SK-N-SH (cell line): Measurements from ENCODE around the gene KRT16. TPM values are rescaled to one million over a fixed set of nuclear protein-coding genes. Genes with fewer than 3 reads are reported as not detected.

Source experiments
- CTCF ChIA-PET: fragments of 300-600, 350-600 bp; formaldehyde crosslinking; extraction: SDS; loops from one replicate; lab custom pipeline; 2021; lab: Yijun Ruan, JAX
- POLR2A ChIA-PET: fragments of 350-600 bp; sonication (Branson Sonifier 250); formaldehyde crosslinking; extraction: SDS; loops from one replicate; lab custom pipeline; 2020; ENCODE audit warnings: antibody characterized with exemption, inconsistent platforms; lab: Yijun Ruan, JAX
- DNase-seq: peaks from one replicate; pipeline ENCODE4 v3.0.0; 2012
- H2AFZ ChIP-seq: fragments of 200-600 bp; sonication (generic); 2 replicates; pipeline ENCODE4 v1.8.1; 2016; ENCODE audit warnings: antibody characterized with exemption, mild to moderate bottlenecking, low read depth
- H3F3A ChIP-seq: fragments of 200-600 bp; sonication (generic); replicated peaks from 2 replicates; pipeline ENCODE3; 2016; ENCODE audit warnings: antibody characterized with exemption, mild to moderate bottlenecking; ENCODE audit not compliant: insufficient read depth
- H3K27ac ChIP-seq, 2 experiments: fragments of 200-500 bp in 1 of 2; fragments of 200-600 bp in 1 of 2; sonication (Bioruptor generic) in 1 of 2; sonication (generic), shearing (Covaris generic) in 1 of 2; 2 replicates each; pipeline versions ENCODE4 v1.5.1 to v1.6.1; 2014 to 2016; ENCODE audit warnings: low read depth in 2 of 2, inconsistent platforms in 1 of 2, low read length in 1 of 2, mild to moderate bottlenecking in 1 of 2, mixed read lengths in 1 of 2
- H3K27me3 ChIP-seq: fragments of 200-600 bp; sonication (generic), shearing (Covaris generic); 2 replicates; pipeline ENCODE4 v1.6.1; 2016; ENCODE audit warnings: mixed run types; ENCODE audit not compliant: insufficient read depth
- H3K36me3 ChIP-seq, 2 experiments: fragments of 200-500 bp in 1 of 2; fragments of 200-600 bp in 1 of 2; sonication (Bioruptor generic) in 1 of 2; sonication (generic) in 1 of 2; replicated peaks in 1 of 2; 2 replicates each; pipeline versions ENCODE3 to v1.5.1; 2014 to 2016; ENCODE audit warnings: low read length in 1 of 2, mild to moderate bottlenecking in 1 of 2; ENCODE audit not compliant: insufficient read depth in 2 of 2, control insufficient read depth in 1 of 2
- H3K4me1 ChIP-seq, 2 experiments: fragments of 200-500 bp in 1 of 2; fragments of 200-600 bp in 1 of 2; sonication (Bioruptor generic) in 1 of 2; sonication (generic), shearing (Covaris generic) in 1 of 2; 2 replicates each; pipeline versions ENCODE4 v1.5.1 to v1.6.1; 2014 to 2016; ENCODE audit warnings: low read depth in 1 of 2, low read length in 1 of 2, mixed run types in 1 of 2; ENCODE audit not compliant: insufficient read depth in 2 of 2, control insufficient read depth in 1 of 2
- H3K4me2 ChIP-seq: fragments of 200-600 bp; sonication (generic), shearing (Covaris generic); 2 replicates; pipeline ENCODE4 v1.6.1; 2017; ENCODE audit warnings: mixed run types
- H3K4me3 ChIP-seq, 2 experiments: fragments of 200-500 bp in 1 of 2; fragments of 200-600 bp in 1 of 2; sonication (Bioruptor generic) in 1 of 2; sonication (generic), shearing (Covaris generic) in 1 of 2; 2 replicates each; pipeline versions ENCODE4 v1.5.1 to v1.8.1; 2014 to 2016; ENCODE audit warnings: low read depth in 2 of 2, inconsistent platforms in 1 of 2, low read length in 1 of 2, mild to moderate bottlenecking in 1 of 2, mixed read lengths in 1 of 2, moderate library complexity in 1 of 2
- H3K79me2 ChIP-seq: fragments of 200-600 bp; sonication (generic); 2 replicates; pipeline ENCODE4 v1.8.1; 2017; ENCODE audit warnings: mild to moderate bottlenecking; ENCODE audit not compliant: insufficient read depth
- H3K9ac ChIP-seq: fragments of 200-600 bp; sonication (generic); 2 replicates; pipeline ENCODE4 v1.6.1; 2017; ENCODE audit warnings: mixed run types
- H3K9me2 ChIP-seq: fragments of 200-600 bp; sonication (generic); 2 replicates; pipeline ENCODE4 v1.6.1; 2017; ENCODE audit warnings: mixed run types
- H3K9me3 ChIP-seq: fragments of 200-600 bp; sonication (generic); 2 replicates; pipeline ENCODE4 v1.6.1; 2017; ENCODE audit warnings: mixed run types, mild to moderate bottlenecking, moderate library complexity
- H4K20me1 ChIP-seq: fragments of 200-600 bp; sonication (generic); 2 replicates; pipeline ENCODE4 v1.6.1; 2017; ENCODE audit warnings: mild to moderate bottlenecking, mixed run types; ENCODE audit not compliant: insufficient read depth
- CHD2 ChIP-seq: fragments of 150-350 bp; IDR thresholded peaks from 2 replicates; pipeline ENCODE4 v1.6.1; 2018; ENCODE audit warnings: low read length; ENCODE audit not compliant: partially characterized antibody
- EZH2phosphoT487 ChIP-seq: fragments of 200-600 bp; sonication (generic); IDR thresholded peaks from 2 replicates; pipeline ENCODE4 v1.6.1; 2017; ENCODE audit warnings: low read depth, mixed run types, mild to moderate bottlenecking, antibody characterized with exemption, moderate library complexity, borderline replicate concordance
- FOSL2 ChIP-seq: IDR thresholded peaks from 2 replicates; pipeline ENCODE4 v1.4.0; 2012; ENCODE audit warnings: low read depth, mild to moderate bottlenecking, moderate library complexity, borderline replicate concordance
- FOXM1 ChIP-seq: IDR thresholded peaks from 2 replicates; pipeline ENCODE4 v1.4.0; 2012; ENCODE audit warnings: low read depth, mild to moderate bottlenecking
- GABPA ChIP-seq: IDR thresholded peaks from 2 replicates; pipeline ENCODE4 v1.4.0; 2012; ENCODE audit warnings: low read depth, mild to moderate bottlenecking
- GATA2 ChIP-seq: sonication (generic); formaldehyde crosslinking; IDR thresholded peaks from 2 replicates; pipeline ENCODE4 v1.5.0; 2020; ENCODE audit warnings: mild to moderate bottlenecking, missing genetic modification reagents
- IRF3 ChIP-seq: fragments of 150-350 bp; IDR thresholded peaks from 2 replicates; pipeline ENCODE4 v1.6.1; 2016; ENCODE audit warnings: mild to moderate bottlenecking, low read depth, low read length
- JUND ChIP-seq: IDR thresholded peaks from 2 replicates; pipeline ENCODE4 v1.4.0; 2012
- MEF2A ChIP-seq: IDR thresholded peaks from 2 replicates; pipeline ENCODE4 v1.4.0; 2012; ENCODE audit warnings: low read depth, borderline replicate concordance
- NRF1 ChIP-seq: IDR thresholded peaks from 2 replicates; pipeline ENCODE4 v1.6.1; 2012; ENCODE audit warnings: low read depth, mild to moderate bottlenecking, low read length
- RAD21 ChIP-seq: IDR thresholded peaks from 2 replicates; pipeline ENCODE4 v1.6.1; 2012; ENCODE audit warnings: mild to moderate bottlenecking, low read length
- RFX5 ChIP-seq: IDR thresholded peaks from 2 replicates; pipeline ENCODE4 v1.6.1; 2012; ENCODE audit warnings: mild to moderate bottlenecking, improper control_type of control experiment, low read length
- RXRA ChIP-seq: IDR thresholded peaks from 2 replicates; pipeline ENCODE4 v1.4.0; 2012; ENCODE audit warnings: low read depth, mild to moderate bottlenecking, borderline replicate concordance
- SIN3A ChIP-seq: IDR thresholded peaks from 2 replicates; pipeline ENCODE4 v1.6.1; 2012; ENCODE audit warnings: low read depth, mild to moderate bottlenecking, low read length, moderate library complexity, borderline replicate concordance
- TCF12 ChIP-seq: IDR thresholded peaks from 2 replicates; pipeline ENCODE4 v1.4.0; 2012
- TEAD4 ChIP-seq: IDR thresholded peaks from 2 replicates; pipeline ENCODE4 v1.4.0; 2012; ENCODE audit warnings: mild to moderate bottlenecking, borderline replicate concordance; ENCODE audit not compliant: insufficient read depth
- USF1 ChIP-seq: IDR thresholded peaks from 2 replicates; pipeline ENCODE4 v1.4.0; 2012; ENCODE audit warnings: low read depth, borderline replicate concordance
- YY1 ChIP-seq: IDR thresholded peaks from 2 replicates; pipeline ENCODE4 v1.4.0; 2012; ENCODE audit warnings: low read depth, mild to moderate bottlenecking
- ZBTB33 ChIP-seq: IDR thresholded peaks from 2 replicates; pipeline ENCODE4 v1.4.0; 2012; ENCODE audit warnings: low read depth, borderline replicate concordance
- WGBS: methylation state at CpG from one replicate; pipeline ENCODE4 v1.1.6; 2017; ENCODE audit warnings: low lambda C conversion rate; 5-methylcytosine and 5-hydroxymethylcytosine counted together
- polyA plus RNA-seq, 3 experiments: library from polyadenylated mRNA; depleted of rRNA; stranded (reverse); fragments of >200 nt; gene quantifications; 2 replicates each; pipeline ENCODE4 v1.2.3, GENCODE V29; 2012
- TF ChIP-seq, protein P1 (sequence below): fragments of 200-600 bp; sonication (generic); IDR thresholded peaks from 2 replicates; pipeline ENCODE4 v1.6.1; 2017; ENCODE audit warnings: antibody characterized with exemption, mild to moderate bottlenecking, moderate library complexity
- TF ChIP-seq, protein P2 (sequence below): fragments of 150-350 bp; IDR thresholded peaks from 2 replicates; pipeline ENCODE4 v1.6.1; 2017; ENCODE audit warnings: antibody characterized with exemption, low read length, low read depth, borderline replicate concordance

The KRT16 gene
- polyA plus RNA-seq, 1 of the 3 experiments (the other 2 are of a cell fraction): not detected

DNA sequence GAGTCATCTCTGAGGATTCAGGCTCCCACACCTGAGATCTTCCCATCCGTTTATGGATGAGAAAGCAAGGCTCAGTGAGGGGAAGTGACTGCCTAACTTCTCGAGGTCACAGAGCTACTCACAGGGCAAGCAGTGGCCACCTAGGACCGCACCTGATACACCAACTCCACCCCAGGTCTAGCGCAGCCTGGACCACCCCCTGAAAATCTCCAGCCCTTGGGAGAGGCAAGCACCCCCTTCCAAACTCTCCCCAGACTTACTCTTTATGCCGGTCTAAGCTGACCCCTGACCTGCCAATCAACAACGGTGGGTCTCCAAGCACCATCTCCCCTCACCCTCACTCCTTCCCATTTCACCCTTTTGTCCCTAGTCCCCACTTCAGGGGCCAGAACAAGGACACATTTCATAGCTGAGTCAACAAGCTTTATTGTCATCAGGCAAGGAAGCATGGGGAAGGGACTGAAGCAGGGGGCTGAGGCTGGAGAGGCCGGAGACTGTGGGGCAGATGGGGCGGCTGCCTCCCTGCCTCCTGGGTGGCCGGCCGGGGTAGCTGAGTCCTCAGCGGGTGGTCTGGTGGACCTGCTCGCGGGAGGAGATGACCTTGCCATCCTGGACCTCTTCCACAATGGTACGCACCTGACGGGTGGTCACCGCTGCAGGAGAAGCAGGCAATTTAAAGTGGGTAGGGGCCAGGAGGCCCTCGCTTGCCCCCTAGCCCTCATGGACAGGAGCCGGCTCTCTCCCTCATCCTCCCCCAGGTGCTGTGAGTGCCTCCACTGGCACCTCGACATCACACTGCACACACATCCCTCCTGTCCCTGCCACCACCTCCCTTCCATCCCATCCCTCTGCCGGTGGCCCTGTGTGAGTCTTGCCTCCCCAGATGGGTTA is 6.7 kb upstream of the KRT16 start (continued):
- TF ChIP-seq ZBTB33: no peak
- no peak for TF ChIP-seq TCF12
- TF ChIP-seq CHD2: no peak

GRCh38 chr17:41618341-41619035 is 5.9 kb upstream of the KRT16 start:
- Histone ChIP-seq H3K9me2 (no peaks in the 10 kb centered on the region), H4K20me1 (no peaks in the 10 kb centered on the region), H3K9me3 (no peaks in the 10 kb centered on the region), H3F3A (no peaks in the 10 kb centered on the region), H3K9ac (no peak overlapping the region), H3K27me3 (no peaks in the 10 kb centered on the region), H3K4me1 (peaks cover 0 to 19% of the 10 kb centered on the region in 2 experiments; a peak in 1 of 4 replicates)
- ChIA-PET CTCF (interaction anchor here (1.0 to 3.4 kb wide), 4 partner anchors 30 to 69 kb away, joined by 3 to 27 read pairs (median 10); no protein-coding TSS in a partner anchor), POLR2A (interaction anchor here (1.0 kb wide), 1 partner anchor 662 kb away, joined by 3 read pairs; no protein-coding TSS in a partner anchor)
- 50% methylated on average over 13 of the region's 13 CpGs for WGBS
- TF ChIP-seq RAD21 (no peak), NRF1 (no peak), SIN3A (no peak), RFX5 (no peak), TEAD4 (no peak), FOSL2 (no peak), GATA2 (no peak), IRF3 (no peak), FOXM1 (no peak), EZH2phosphoT487 (no peak), MEF2A (no peak), YY1 (no peak), GABPA (no peak), RXRA (no peak), USF1 (no peak), JUND (no peak)
- TF ChIP-seq, protein P1, sequence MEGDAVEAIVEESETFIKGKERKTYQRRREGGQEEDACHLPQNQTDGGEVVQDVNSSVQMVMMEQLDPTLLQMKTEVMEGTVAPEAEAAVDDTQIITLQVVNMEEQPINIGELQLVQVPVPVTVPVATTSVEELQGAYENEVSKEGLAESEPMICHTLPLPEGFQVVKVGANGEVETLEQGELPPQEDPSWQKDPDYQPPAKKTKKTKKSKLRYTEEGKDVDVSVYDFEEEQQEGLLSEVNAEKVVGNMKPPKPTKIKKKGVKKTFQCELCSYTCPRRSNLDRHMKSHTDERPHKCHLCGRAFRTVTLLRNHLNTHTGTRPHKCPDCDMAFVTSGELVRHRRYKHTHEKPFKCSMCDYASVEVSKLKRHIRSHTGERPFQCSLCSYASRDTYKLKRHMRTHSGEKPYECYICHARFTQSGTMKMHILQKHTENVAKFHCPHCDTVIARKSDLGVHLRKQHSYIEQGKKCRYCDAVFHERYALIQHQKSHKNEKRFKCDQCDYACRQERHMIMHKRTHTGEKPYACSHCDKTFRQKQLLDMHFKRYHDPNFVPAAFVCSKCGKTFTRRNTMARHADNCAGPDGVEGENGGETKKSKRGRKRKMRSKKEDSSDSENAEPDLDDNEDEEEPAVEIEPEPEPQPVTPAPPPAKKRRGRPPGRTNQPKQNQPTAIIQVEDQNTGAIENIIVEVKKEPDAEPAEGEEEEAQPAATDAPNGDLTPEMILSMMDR: no peak
- TF ChIP-seq, protein P2, sequence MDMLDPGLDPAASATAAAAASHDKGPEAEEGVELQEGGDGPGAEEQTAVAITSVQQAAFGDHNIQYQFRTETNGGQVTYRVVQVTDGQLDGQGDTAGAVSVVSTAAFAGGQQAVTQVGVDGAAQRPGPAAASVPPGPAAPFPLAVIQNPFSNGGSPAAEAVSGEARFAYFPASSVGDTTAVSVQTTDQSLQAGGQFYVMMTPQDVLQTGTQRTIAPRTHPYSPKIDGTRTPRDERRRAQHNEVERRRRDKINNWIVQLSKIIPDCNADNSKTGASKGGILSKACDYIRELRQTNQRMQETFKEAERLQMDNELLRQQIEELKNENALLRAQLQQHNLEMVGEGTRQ: no peak
- TF ChIP-seq, all 33 proteins: peak for 0
- Histone ChIP-seq H3K79me2 (no peaks in the 10 kb centered on the region), H3K27ac (no peak overlapping the region), H3K4me3 (no peak overlapping the region), H2AFZ (no peak overlapping the region), H3K4me2 (no peak overlapping the region), H3K36me3 (no peaks in the 10 kb centered on the region)
- no peak for DNase-seq
